Hematopoietic multipotent progenitor cell treated with erythropoietin and hydrocortisone succinate and interleukin-3 and kit ligand, for 6 days (in vitro differentiated cells): ENCODE data around the gene C4orf46.
"Not testable (repeated sequence)": the region's sequence is repeated elsewhere in the genome, so short reads cannot be mapped to it uniquely, and the experiment has no call there.

Source experiments
- DNase-seq: peaks from one replicate; pipeline ENCODE4 v3.0.0-alpha.2; 2015

Gene C4orf46

DNA sequence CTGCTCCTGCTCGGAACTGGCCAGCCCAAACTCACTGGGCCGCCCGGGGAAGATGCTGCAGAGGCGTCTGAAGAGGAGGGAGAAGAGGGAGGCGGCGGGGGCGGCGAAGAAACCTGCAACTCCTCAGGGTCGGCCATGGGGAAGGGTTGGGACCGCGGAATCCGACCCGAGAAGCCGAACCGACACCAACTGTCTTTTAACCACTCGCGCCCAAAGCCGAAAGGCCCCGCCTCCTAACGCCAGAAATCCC lies at the start of gene C4orf46:
TSS of gene C4orf46 (minus strand) at position 223 of the 250 bp plus-strand sequence. CDS start at position 137, 86 bp downstream.
- no peak for DNase-seq

DNA sequence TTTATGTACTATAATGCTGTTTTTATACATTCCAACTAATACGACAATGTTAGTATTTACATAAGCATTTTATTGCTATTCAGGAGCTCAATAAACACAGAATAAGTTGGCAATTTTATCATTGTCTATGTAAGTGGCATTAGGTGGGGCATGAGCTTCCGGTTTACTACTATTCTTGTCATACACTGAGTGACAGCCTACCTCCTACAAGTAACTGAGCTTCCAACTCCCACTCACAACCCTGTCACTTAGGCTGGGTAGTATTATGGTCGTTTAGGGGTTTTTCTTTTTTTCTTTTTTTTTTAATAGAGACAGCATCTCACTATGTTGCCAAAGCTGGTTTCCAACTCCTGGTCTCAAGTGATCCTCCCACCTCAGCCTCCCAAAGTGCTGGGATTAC lies 44.1 kb upstream of the C4orf46 start:
- DNase-seq, result no peak

DNA sequence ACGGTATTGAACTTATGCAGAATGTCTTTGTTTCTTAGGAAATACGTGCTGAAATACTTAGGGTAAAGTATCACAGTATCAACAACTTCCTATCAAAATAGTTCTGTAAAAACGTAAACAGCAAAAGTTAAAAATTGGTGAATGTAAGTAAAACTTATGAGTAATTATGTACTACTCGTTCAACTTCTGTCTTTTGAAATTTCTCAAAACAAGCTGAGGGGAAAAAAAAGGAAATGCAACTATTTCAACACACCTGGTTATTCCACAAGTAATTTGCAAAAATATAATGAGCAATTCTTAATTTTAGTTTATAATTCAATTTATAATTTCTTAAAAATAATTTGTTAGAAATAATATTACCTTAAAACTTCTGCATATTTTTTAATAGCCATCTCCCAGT lies 43.2 kb upstream of the C4orf46 start:
- no peak for DNase-seq

DNA sequence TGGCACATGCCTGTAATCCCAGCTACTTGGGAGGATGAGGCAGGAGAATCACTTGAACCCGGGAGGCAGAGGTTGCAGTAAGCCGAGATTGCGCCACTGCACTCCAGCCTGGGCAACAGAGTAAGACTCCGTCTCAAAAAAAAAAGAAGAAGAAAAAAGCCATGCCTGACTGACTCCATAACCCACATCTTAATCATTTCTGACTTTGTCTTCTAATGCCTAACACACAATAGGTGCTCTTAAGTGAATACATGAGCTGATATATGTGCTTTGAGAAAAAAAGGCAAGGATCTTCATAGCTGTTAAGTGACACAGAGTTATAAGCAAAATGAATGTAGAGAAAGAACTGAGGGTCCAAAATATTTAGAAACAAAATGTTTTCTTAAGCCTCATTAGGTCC lies 40.9 kb upstream of the C4orf46 start:
- not testable (repeated sequence) for DNase-seq

- peak; percentile 34 for DNase-seq
Measured at GRCh38 chr4:158710814-158711213, 39.1 kb upstream of the C4orf46 start.

- DNase-seq, result no peak
Measured at GRCh38 chr4:158704274-158704673, 32.6 kb upstream of the C4orf46 start.

GRCh38 chr4:158688813-158689212 lies 17.1 kb upstream of the C4orf46 start:
- no peak for DNase-seq

DNA sequence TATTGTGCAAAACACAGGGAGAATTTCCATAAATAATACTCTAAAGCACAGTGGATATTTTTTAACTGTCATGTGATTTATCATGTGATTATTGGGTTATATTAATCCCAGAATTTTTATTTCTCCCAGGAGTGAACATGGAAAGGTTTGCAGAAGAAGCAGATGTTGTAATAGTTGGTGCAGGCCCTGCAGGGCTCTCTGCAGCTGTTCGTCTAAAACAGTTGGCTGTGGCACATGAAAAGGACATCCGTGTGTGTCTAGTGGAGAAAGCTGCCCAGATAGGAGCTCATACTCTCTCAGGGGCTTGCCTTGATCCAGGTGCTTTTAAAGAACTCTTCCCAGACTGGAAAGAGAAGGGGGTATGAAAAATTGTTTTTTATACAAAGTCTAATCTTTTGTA lies 10.4 kb upstream of the C4orf46 start:
- no peak for DNase-seq

GRCh38 chr4:158681629-158682028 lies 9.9 kb upstream of the C4orf46 start:
- no peak for DNase-seq

- no peak for DNase-seq
Measured at GRCh38 chr4:158678767-158679166, 7.1 kb upstream of the C4orf46 start.

DNA sequence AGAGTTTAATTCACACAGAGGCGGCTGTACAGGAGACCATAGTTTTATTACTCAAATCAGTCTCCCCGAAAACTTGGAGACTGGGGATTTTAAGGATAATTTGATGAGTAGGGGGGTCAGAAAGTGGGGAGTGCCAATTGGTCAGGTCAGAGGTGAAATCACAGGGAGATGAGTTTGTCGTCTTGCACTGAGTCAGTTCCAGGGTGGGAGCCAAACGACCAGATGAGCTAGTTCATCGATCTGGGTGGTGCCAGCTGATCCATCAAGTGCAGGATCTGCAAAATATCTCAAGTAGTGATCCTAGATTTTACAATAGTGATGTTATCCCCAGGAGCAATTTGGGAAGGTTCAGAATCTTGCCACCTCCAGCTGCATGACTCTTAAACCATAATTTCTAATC lies 4.4 kb upstream of the C4orf46 start:
- DNase-seq, result no peak

- no peak for DNase-seq
Measured at GRCh38 chr4:158673633-158674032, 1.9 kb upstream of the C4orf46 start.

DNA sequence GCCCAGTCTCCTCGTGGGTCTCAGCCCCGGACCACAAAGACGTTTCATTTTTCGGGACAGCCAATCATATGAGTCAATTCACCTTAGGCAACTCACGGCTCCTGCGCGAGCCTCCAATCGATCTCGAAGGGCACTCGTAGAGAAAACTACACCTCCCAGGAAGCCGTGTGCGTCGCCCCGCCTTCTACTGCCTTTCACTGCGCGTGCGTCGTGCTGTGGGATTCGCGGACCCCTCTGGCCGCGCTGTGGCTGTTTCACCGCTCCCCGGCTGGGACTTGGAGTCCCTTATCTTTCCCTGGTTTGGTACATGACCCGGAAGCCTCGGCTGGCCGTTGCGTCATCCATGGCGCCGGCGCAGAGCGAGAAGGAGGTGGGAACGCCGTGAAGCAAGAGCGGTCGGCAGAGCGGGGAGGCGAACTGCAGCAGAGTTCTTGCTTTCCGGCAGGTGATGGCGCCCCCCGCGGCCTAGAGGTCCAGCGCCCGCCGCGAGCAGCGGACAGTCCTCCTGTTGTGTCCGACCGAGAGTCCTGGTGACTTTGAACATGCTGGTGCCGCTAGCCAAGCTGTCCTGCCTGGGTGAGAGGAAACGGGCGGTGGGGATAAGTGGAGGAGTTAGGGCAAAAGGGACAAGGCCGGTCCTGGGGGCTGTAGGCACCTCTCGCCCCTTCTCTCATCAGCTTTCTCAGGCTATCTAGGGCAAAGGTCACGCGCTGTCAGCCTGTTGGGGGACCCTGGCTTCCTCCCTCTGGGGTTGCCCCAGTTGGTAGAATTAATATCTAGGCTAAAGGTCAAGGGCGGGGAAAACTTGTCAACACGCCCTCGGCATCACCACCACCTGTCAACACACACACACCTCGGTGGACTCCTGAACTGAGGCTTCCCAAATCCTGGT lies 474 bp upstream of the C4orf46 start, which contains the start of gene ETFDH:
TSS of gene ETFDH (plus strand) at position 382 of the 892 bp plus-strand sequence. CDS start at position 543, 161 bp downstream.
- DNase-seq, result peak; percentile 99

- DNase-seq, result peak; percentile 93
Measured at GRCh38 chr4:158670975-158671664, 567 bp downstream of the C4orf46 start.

DNA sequence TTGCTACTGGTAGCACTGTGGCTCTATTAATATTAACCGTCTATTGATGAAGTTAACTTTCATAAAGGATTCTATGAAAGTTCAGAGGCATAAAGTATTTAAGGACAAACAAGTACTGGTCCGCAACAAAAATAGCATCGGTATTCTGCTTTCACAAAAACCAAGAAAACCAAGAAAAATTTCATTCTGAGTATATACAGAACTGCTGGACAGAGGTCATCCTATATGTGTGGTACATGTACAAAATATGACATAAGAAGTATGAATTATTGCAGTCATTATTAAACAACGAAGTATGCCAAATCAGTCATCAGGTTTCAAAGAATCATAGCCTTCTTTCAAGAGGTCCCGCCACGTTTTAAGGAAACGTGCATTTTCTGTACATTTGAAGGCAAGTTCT lies 2.4 kb downstream of the C4orf46 start:
- no peak for DNase-seq

DNA sequence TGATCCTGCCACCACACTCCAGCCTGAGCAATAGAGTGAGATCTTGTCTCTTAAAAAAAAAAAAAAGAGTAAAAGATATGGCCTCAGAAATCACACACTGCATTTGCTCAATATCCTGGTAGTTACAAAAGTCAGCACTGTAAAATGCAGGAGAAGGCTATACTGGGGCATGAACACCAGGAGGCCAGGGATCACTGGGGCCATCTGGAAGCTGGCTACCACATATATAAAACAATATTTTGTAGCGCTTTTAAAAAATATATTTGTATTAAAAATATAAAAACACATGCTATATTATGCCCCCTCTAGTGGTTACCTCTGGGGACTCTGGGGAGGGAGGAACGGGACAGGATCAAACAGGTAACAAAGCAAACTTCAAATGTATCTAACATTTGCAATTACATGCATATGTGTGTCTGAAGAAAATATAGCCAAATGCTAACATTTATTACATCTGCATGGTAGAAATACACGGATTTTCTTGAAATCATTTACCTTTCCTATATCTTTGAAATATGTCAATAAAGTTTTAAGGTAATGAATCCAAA lies 4.0 kb downstream of the C4orf46 start:
- peak; percentile 84 for DNase-seq

GRCh38 chr4:158666892-158667291 lies 4.8 kb downstream of the C4orf46 start:
- no peak for DNase-seq

DNA sequence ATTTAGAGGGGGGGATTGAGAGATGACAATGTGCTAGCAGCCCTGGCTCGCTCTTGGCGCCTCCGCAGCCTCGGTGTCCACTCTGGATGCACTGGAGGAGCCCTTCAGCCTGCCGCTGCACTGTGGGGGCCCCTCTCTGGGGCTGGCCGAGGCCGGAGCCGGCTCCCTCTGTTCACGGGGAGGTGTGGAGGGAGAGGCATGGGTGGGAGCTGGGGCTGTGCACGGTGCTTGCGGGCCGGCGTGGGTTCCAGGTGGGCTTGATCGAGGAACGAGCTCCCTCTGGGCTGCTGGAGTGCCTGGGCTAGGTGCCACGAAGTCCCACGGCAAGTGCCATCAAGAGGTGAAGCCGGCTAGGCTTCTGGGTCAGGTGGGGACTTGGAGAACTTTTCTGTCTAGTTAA lies 6.9 kb downstream of the C4orf46 start:
- DNase-seq, result no peak

DNA sequence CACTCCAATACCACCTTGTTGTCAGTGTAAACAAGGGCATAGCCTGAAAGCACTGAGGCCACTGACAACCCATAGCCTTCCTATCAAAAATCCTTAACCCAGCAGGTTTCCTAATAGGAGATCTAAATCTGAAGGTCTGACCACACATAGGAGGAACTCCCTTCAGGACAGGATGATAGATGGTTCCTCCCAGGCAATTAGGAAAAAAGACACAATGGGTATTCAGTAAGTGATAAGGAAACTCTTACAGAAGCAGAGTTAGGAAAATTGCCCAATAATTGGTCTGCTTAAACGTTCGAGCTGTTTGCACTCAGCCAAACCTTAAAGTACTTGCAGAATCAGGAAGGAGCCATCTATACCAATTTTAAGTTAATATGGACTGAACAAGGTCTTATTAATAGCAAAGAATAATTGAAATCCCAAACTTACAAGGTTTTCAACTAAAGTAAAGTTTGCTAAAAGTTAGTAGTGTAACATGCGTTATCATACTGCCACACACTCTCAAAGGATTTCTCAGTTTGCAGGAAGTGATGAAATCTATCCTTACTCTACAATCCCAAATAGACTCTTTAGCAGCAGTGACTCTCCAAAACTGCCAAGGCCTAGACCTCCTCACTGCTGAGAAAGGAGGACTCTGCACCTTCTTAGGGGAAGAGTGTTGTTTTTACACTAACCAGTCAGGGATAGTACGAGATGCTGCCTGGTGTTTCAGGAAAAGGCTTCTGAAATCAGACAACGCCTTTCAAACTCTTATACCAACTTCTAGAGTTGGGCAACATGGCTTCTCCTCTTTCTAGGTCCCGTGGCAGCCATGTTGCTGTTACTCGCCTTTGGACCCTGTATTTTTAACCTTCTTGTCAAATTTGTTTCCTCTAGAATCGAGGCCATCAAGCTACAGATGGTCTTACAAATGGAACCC lies 7.7 kb downstream of the C4orf46 start:
- peak; percentile 81 for DNase-seq

DNA sequence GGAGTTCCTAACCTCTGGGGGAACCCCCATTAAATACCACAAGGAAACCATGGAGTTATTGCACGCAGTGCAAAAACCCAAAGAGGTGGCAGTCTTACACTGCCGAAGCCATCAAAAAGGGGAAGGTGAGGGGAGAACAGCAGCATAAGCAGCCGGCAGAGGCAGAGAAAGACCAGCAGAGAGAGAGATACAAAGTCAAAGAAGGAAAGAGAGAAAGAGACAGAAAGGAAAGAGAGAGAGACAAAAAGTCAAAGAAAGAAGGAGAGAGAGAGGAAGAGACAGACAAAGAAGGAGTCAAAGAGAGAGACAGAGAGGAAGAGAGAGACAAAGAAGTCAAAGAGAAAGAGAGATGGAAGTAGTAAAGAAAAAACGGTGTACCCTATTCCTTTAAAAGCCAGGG lies 8.4 kb downstream of the C4orf46 start:
- peak; percentile 44 for DNase-seq

DNA sequence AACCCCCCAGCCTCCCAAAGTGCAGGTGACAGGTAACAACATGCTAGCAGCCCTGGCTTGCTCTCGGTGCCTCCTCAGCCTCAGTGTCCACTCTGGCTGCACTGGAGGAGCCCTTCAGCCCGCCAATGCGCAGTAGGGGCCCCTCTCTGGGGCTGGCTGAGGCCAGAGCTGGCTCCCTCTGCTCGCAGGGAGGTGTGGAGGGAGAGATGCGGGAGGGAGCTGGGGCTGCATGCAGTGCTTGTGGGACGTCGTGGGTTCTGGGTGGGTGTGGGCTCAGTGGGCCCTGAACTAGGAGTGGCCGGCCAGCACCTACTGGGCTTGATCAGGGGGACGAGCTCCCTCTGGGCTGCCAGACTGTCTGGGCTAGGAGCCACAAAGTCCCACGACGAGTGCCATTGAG lies 14.4 kb downstream of the C4orf46 start:
- no peak for DNase-seq

- no peak for DNase-seq
Measured at GRCh38 chr4:158656439-158656838, 15.2 kb downstream of the C4orf46 start.

DNA sequence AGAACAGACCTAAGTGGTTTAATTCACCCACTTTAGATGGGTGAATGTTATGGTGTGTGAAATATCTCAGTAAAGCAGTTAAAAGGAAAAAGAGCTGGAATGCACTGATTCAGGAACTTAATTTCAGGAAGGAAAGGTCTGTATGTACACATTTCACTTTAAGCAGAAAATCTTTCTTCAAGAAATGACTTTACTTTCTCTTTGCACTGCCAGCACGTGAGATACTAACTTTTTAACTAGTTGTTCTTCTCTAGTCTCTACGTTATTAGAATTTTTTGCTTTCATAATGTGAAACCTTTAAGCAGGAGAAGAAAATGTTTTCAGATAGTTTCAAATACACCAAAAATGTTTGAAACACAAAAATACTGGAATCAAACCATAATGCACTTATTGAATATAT lies 18.8 kb downstream of the C4orf46 start:
- no peak for DNase-seq
